Heart left ventricle (tissue), 16 donors: Measurements from ENCODE around the gene CERKL. TPM values are rescaled to one million over a fixed set of nuclear protein-coding genes. Genes with fewer than 3 reads are reported as not detected.

Experiments
- ATAC-seq, 4 donors: fragments of 200-7000 bp; cut with Tn5 transposase; one replicate each; pipeline ENCODE4 v1.9.1; 2020 to 2022; ENCODE audit warnings: moderate library complexity in 4 of 4, mild to moderate bottlenecking in 3 of 4, moderate number of reproducible peaks in 1 of 4
- DNase-seq, 5 donors: peaks; one replicate each; pipeline ENCODE4 v3.0.0-alpha.2; 2020
- H3K27ac ChIP-seq, 12 donors: fragments of 200-600 bp; sonication (generic) in 4 of 12; one replicate each; pipeline versions ENCODE4 v1.5.0 to v1.8.0; 2016 to 2022; ENCODE audit warnings: mild to moderate bottlenecking in 2 of 12
- H3K27me3 ChIP-seq, 9 donors: fragments of 200-600 bp; sonication (generic) in 2 of 9; one replicate each; pipeline versions ENCODE4 v1.5.1 to v1.8.0; 2016 to 2022; ENCODE audit warnings: mild to moderate bottlenecking in 3 of 9
- H3K36me3 ChIP-seq, 9 donors: fragments of 200-600 bp; sonication (generic) in 2 of 9; one replicate each; pipeline versions ENCODE4 v1.5.0 to v1.8.0; 2018 to 2022; ENCODE audit warnings: mild to moderate bottlenecking in 2 of 9
- H3K4me1 ChIP-seq, 12 donors: fragments of 200-600 bp; sonication (generic) in 4 of 12; one replicate each; pipeline versions ENCODE4 v1.5.0 to v1.8.0; 2016 to 2022; ENCODE audit warnings: mild to moderate bottlenecking in 3 of 12
- H3K4me3 ChIP-seq, 12 donors: fragments of 200-600 bp; sonication (generic) in 4 of 12; one replicate each; pipeline versions ENCODE4 v1.5.0 to v1.8.0; 2017 to 2022; ENCODE audit warnings: mild to moderate bottlenecking in 9 of 12, moderate library complexity in 4 of 12
- H3K9me3 ChIP-seq, 12 donors: fragments of 200-600 bp; sonication (generic) in 4 of 12; one replicate each; pipeline versions ENCODE4 v1.5.0 to v1.8.0; 2016 to 2022; ENCODE audit warnings: mild to moderate bottlenecking in 1 of 12
- POLR2A ChIP-seq, 2 donors: fragments of 450-650 bp; IDR thresholded peaks; one replicate each; pipeline ENCODE4 v1.6.1; 2017; ENCODE audit warnings: antibody characterized with exemption in 2 of 2, mild to moderate bottlenecking in 2 of 2, moderate library complexity in 2 of 2
- WGBS, 4 donors: extraction: QIAGEN DNeasy Blood & Tissue Kit in 2 of 4; methylation state at CpG; one replicate each; pipeline versions ENCODE4 v1.1.5 to v1.1.7; 2013 to 2018; 5-methylcytosine and 5-hydroxymethylcytosine counted together
- intact Hi-C, 10 donors: fragments of 100-400 bp; cut with DNase I; formaldehyde crosslinking; loops; one replicate each; pipeline versions ENCODE4 v1.11.1 to v1.14.2; 2022
- polyA plus RNA-seq, 2 donors: library from polyadenylated mRNA; stranded (reverse); fragments of 200-250 nt; gene quantifications; one replicate each; pipeline ENCODE4 v1.2.3, GENCODE V29; 2013
- total RNA-seq, 9 donors: library from RNA; depleted of rRNA in 2 of 9; stranded (reverse); fragments of >200 nt in 2 of 9; fragmentation: NEBNext Ultra II Directional in 3 of 9; extraction: Animal tissue kit (Norgen Biotek cat#: 25700) in 3 of 9; gene quantifications; one replicate each; pipeline versions ENCODE4 v1.1.0 to v1.2.4, GENCODE V29; 2016 to 2023
- TF ChIP-seq, protein P1 (sequence below), 12 donors: fragments of 200-600 bp; sonication (generic) in 4 of 12; IDR thresholded peaks; one replicate each; pipeline versions ENCODE4 v1.5.0 to v1.8.0; 2018 to 2022; ENCODE audit warnings: antibody characterized with exemption in 12 of 12, mild to moderate bottlenecking in 5 of 12
- donor health status: ischemic (EF 13 %, LVEDD 7.1; RV severe dilation, severe dysfunction).
- donor health status: healthy with polysubstance abuse.
- donor health status: DM: no; HTN: yes; CAD: no.
- donor health status: DM: no; HTN: no; CAD: no.
- donor health status: ischemic (EF 25% LVEDD 6.9; RV normal size, moderate dysfunction).
- donor health status: ischemic (EF 25% LVEDD 5.7; RV mildly dilated, moderate dysfunction).
- donor health status: healthy.
- donor health status: DM: yes; HTN: yes; CAD: no.
- donor health status: ischemic (EF 35%, LVEDD 5.7; RV mildly dilated, moderate dysfunction).
- donor health status: nonischemic (EF 11% LVEDD 7.7; RV severe dilation, severe dysfunction).
- donor health status: DM: yes; HTN: yes; CAD: no.
- donor health status: PGD.
- donor health status: ischemic (EF 29% LVEDD 5.4; RV normal size, mild dysfunction).
- donor health status: nonischemic (EF 23%, LVEDD 6.1; RV moderate dilation, normal function).

The CERKL gene
- total and polyA plus RNA-seq, 11 donors = not detected

DNA sequence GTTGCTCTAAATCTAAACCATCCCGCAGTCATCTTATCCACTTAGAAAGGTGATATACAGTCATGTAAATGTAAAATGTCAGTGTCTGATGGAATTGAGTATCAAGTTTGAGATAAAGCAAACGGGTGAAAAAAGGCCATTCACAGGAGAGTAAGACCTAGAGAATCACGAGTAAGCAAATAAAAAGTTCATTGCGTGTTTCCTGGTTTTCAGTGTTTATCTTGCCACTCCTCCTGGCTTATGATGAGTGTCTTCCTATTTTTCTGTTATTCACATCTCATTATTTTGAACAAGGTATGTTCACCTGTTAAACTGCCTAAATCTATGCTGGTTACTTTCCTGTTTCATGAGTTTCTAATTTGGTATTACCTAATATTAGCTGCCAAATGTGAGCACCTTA, 130.9 kb downstream of the CERKL start:
- no peak overlapping the region for H3K27ac ChIP-seq
- DNase-seq (no peak), ATAC-seq (no peak)
- intact Hi-C loops = no loop called here
- no peaks in the 10 kb centered on the region for H3K4me1 ChIP-seq
- TF ChIP-seq, protein P1, sequence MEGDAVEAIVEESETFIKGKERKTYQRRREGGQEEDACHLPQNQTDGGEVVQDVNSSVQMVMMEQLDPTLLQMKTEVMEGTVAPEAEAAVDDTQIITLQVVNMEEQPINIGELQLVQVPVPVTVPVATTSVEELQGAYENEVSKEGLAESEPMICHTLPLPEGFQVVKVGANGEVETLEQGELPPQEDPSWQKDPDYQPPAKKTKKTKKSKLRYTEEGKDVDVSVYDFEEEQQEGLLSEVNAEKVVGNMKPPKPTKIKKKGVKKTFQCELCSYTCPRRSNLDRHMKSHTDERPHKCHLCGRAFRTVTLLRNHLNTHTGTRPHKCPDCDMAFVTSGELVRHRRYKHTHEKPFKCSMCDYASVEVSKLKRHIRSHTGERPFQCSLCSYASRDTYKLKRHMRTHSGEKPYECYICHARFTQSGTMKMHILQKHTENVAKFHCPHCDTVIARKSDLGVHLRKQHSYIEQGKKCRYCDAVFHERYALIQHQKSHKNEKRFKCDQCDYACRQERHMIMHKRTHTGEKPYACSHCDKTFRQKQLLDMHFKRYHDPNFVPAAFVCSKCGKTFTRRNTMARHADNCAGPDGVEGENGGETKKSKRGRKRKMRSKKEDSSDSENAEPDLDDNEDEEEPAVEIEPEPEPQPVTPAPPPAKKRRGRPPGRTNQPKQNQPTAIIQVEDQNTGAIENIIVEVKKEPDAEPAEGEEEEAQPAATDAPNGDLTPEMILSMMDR (IDR thresholded peaks at IDR 0.05) = no peak
- TF ChIP-seq POLR2A (IDR thresholded peaks at IDR 0.05) = no peak
- H3K27me3 ChIP-seq = no peaks in the 10 kb centered on the region
- H3K4me3 ChIP-seq = no peak overlapping the region
- no peaks in the 10 kb centered on the region for H3K9me3 ChIP-seq
- 68 to 83% (median 73%) methylated on average over 4 of the region's 4 CpGs for WGBS, 4 donors
- peaks cover 0 to 89% (median 0%) of the 10 kb centered on the region in 9 donors for H3K36me3 ChIP-seq

DNA sequence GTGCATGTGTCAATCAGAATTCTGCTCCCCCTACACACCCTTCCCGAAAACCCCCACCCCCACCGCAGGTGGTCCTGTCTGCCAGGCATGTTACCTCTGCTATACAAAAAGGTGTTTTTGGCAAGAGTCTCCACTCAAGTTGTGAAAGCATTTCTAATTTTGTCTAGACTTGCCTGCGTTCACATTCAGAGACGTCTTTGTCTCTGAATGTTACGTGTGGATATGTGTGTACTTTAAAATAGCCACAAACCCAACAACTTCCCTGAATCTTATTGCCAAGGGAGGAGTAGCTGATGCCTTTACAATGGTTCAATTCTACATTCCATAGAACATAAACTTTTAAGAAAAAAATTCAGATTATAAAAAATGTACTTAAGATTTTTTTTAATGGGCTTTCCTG, 133.1 kb downstream of the CERKL start:
- Histone ChIP-seq H3K4me3 (no peak overlapping the region), H3K27me3 (no peaks in the 10 kb centered on the region), H3K36me3 (peaks cover 0 to 67% (median 0%) of the 10 kb centered on the region in 9 donors), H3K27ac (no peak overlapping the region), H3K4me1 (no peaks in the 10 kb centered on the region), H3K9me3 (no peaks in the 10 kb centered on the region)
- ATAC-seq (no peak), DNase-seq (no peak)
- 62 to 77% (median 66%) methylated on average over 5 of the region's 5 CpGs for WGBS, 4 donors
- TF ChIP-seq, protein P1 (IDR thresholded peaks at IDR 0.05) = no peak
- TF ChIP-seq POLR2A (IDR thresholded peaks at IDR 0.05) = no peak
- intact Hi-C loops = no loop called here

DNA sequence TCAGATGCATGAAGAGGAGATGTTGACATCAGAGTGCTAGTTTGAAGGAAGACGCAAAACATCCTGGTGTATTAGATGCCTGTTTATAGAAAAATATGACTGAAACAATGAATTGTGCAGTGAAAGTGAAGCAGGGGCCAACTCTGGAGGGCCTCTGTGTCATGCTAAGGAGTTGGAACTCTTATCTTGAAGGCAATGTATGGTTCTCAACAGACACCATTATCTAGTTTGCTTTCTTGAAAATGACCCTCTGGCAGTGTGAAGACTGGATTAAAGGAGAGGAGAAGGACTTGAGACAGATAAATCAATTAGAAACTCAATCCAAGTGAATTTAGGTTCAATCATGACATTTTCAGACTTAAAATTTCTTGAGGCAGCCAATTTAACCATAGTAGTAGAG, 136.7 kb downstream of the CERKL start:
- TF ChIP-seq, protein P1 (IDR thresholded peaks at IDR 0.05) = no peak
- no peak for TF ChIP-seq POLR2A (IDR thresholded peaks at IDR 0.05)
- intact Hi-C loops = no loop called here
- DNase-seq (no peak), ATAC-seq (no peak)
- no peak overlapping the region for H3K4me3 ChIP-seq
- peaks cover 0 to 56% (median 0%) of the 10 kb centered on the region in 9 donors for H3K36me3 ChIP-seq
- WGBS, 4 donors = 93 to 100% (median 96%) methylated on average over 1 of the region's 1 CpG
- H3K4me1 ChIP-seq = peaks cover 0 to 7% (median 0%) of the 10 kb centered on the region in 12 donors
- no peaks in the 10 kb centered on the region for H3K9me3 ChIP-seq
- H3K27me3 ChIP-seq = no peaks in the 10 kb centered on the region
- H3K27ac ChIP-seq = no peak overlapping the region

DNA sequence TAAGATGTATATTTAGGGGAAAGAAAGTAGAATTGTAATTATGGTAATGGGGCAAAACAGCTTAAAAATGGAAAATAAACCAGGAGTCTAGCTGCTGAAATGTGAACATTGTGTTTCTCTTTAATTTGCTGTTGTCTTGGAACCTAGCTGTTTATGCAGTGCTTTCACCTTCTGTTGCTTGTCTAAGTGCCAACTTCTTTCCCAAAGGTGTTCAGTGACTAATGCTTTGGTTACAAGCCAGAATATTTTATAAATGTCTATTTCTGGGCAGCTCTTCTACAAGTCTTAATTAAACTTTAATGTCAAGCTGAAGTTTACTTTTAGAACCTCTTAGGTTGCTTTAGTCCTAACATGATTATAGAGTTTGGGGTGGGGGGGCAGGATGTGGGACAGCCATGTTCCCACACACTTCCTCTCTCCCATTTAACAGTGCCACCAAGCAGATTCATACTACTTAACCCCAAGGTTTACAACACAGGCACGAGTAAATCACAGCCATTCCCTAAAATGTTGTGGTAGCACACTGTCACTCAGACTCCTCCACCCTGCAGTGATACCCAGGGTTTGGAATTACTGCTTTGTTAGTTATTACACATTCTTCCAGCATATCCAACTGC, 139.1 kb downstream of the CERKL start:
- Histone ChIP-seq H3K4me3 (no peak overlapping the region), H3K27me3 (no peaks in the 10 kb centered on the region), H3K27ac (no peak overlapping the region), H3K36me3 (peaks cover 0 to 54% (median 0%) of the 10 kb centered on the region in 9 donors), H3K9me3 (no peaks in the 10 kb centered on the region), H3K4me1 (peaks cover 0 to 7% (median 0%) of the 10 kb centered on the region in 12 donors)
- DNase-seq = no peak
- ATAC-seq = no peak
- TF ChIP-seq, protein P1 (IDR thresholded peaks at IDR 0.05) = no peak
- no peak for TF ChIP-seq POLR2A (IDR thresholded peaks at IDR 0.05)
- intact Hi-C loops = no loop called here
- 55 to 79% (median 62%) methylated on average over 1 of the region's 1 CpG for WGBS, 4 donors
